NCI-H2171 (cell line): ENCODE results near the gene ARID2.

Experiments
- DNase-seq: peaks from one replicate; lab custom pipeline; 2025; lab: John Stamatoyannopoulos, UW

Gene ARID2

GRCh38 chr12:45933504-45933903 is 204.0 kb downstream of the ARID2 start:
- no peak for DNase-seq

DNA sequence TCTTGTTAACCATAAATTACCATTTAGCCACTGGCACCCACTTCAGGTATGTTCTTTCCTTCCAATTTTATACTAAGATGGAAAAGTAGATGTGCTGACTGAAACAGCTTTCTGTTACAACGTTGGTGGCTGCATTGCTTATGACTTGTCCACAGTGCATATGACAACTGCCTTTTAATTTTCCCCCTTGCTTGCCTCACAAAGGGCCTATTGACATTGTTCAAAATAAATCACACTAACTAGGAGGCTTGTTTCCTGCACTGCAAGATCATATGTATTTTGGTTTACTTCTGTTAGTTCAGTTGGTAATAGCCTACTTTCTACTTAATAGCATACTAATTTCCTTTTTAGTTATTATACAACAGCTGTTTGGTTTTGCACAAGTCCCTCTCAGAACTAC is 205.4 kb downstream of the ARID2 start:
- DNase-seq: no peak

DNA sequence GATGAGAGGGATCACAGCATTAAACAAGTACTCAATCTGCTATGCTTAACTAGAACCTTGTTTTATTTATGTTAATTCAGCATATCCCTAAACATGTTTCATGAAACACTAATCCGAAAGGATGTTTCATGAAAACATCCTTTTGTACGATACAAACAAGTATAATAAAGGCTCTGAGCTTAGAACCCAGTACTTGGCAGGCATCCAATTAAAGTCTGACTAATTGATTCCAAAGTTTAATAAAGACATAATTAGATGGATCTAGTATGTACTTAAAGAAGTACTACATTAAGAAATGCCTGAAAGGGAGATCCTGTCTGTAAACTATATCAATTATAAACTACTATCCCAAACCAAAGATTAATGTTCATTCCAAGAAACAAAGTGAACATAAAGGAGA is 209.1 kb downstream of the ARID2 start:
- no peak for DNase-seq

DNA sequence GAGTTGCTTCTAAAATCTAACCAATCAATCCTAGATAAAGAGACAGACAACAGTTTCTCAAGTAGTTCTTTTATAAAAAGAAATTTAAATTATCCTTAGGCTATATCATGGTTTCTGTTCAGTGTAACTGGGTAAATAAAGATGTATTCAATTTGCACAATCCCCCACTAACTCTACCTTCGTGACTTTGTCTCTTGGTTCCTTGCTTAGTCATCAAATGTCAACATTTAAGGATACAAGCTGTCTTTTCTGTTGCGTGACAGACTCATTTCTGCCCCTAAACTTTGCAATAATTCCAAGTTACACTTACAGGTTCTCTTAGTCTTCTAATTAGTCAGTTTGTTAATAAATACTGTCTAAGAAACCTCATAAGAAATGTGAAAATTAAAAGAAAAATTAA is 210.3 kb downstream of the ARID2 start:
- no peak for DNase-seq

GRCh38 chr12:45944771-45945170 is 215.3 kb downstream of the ARID2 start:
- no peak for DNase-seq

DNA sequence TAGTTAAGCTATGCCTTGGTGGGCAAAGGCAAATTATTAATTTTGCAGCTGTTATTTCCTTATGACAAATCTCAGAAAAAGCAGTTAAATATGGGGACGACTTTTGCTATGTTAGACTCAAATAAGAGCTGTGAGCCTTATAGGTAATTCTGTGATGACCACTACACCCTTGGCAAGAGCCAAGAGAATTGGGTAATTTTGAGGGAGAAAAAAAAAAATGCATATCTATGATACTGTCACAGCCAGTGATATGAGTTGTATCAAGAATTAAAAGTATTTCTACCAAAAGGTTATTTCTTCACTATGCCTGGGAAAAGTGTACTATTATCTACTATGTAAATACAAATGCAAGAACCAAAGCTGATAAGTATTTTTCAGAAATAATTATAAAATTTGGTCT is 216.9 kb downstream of the ARID2 start:
- DNase-seq: no peak

DNA sequence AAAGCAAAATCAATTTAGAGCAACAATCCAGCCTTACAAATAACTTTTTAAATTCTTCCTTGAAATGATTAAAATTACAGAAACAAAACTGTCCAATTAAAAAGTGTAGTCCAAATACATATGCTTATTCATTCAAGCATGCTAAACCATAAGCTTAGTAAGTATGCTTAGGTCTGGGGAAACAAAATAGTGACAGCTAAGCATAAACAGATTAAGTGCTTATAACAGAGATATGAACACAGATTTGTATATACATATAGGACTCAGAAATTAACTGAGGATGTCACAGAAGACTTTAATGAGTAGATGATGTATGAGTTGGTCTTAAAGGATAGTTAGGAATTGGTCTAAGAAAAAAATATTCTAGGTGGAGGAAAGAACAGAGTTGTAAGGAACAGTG is 219.0 kb downstream of the ARID2 start:
- DNase-seq: no peak
